Thymus (tissue), 11 donors: ENCODE measurements around the gene CENPT. TPM values are rescaled to one million over a fixed set of nuclear protein-coding genes. Genes with fewer than 3 reads are reported as not detected.

Experiments used
- DNase-seq, 9 donors: peaks; one replicate each; pipeline ENCODE4 v3.0.0-alpha.2; 2013; ENCODE audit warnings: low spot score in 9 of 9, low read depth in 6 of 9, missing footprints in 1 of 9
- H3K27ac ChIP-seq, 2 donors: one replicate each; pipeline ENCODE4 v1.5.1; 2013; ENCODE audit warnings: control low read depth in 1 of 2, low read depth in 1 of 2, low read length in 1 of 2, mild to moderate bottlenecking in 1 of 2, moderate library complexity in 1 of 2
- H3K27me3 ChIP-seq, 2 donors: one replicate each; pipeline ENCODE4 v1.5.1; 2013; ENCODE audit warnings: low read length in 1 of 2; ENCODE audit not compliant: control insufficient read depth in 2 of 2, insufficient read depth in 1 of 2
- H3K36me3 ChIP-seq, 2 donors: one replicate each; pipeline ENCODE4 v1.5.1; 2013; ENCODE audit warnings: low read length in 1 of 2, mild to moderate bottlenecking in 1 of 2, moderate library complexity in 1 of 2; ENCODE audit not compliant: control insufficient read depth in 2 of 2, insufficient read depth in 2 of 2
- H3K4me1 ChIP-seq, 2 donors: one replicate each; pipeline ENCODE4 v1.5.1; 2013; ENCODE audit warnings: low read length in 2 of 2; ENCODE audit not compliant: control insufficient read depth in 2 of 2, insufficient read depth in 2 of 2
- H3K4me3 ChIP-seq, 2 donors: one replicate each; pipeline ENCODE4 v1.5.1; 2013; ENCODE audit warnings: low read length in 2 of 2, control low read depth in 1 of 2, mild to moderate bottlenecking in 1 of 2
- H3K9me3 ChIP-seq, 2 donors: one replicate each; pipeline ENCODE4 v1.5.1; 2013; ENCODE audit warnings: low read length in 1 of 2, mild to moderate bottlenecking in 1 of 2; ENCODE audit not compliant: control insufficient read depth in 2 of 2, insufficient read depth in 1 of 2
- WGBS: extraction: QIAGEN DNeasy Blood & Tissue Kit; methylation state at CpG from one replicate; pipeline ENCODE4 v1.1.7; 2013; 5-methylcytosine and 5-hydroxymethylcytosine counted together
- polyA plus RNA-seq: library from polyadenylated mRNA; stranded (reverse); fragments of 200-250 nt; gene quantifications from one replicate; pipeline ENCODE4 v1.2.3, GENCODE V29; 2013
- total RNA-seq: library from RNA; stranded (reverse); fragments of 120-200 nt; gene quantifications from one replicate; pipeline ENCODE4 v1.2.4, GENCODE V29; 2013
- donor health status: healthy.

CENPT gene
- total and polyA plus RNA-seq, 2 donors, result 25.4 to 101 TPM

DNA sequence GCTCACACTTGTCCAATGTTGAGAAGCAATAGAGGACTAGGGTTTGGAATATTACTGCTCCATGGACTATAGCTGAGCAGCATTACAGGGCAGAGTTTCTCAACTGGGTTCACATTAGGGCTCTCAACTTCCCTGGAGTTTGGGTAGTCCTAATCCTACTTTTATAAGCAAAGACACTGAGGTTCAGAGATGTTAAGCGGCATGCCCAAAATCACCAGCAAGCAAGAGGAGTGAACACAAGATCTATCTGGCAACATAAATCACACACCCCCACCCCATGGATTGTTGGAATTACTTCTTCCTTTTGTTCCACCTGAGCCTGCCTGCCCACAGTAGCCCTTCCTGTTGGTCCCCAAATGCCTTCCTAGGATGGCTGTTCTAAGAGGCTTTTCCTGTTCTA, 35.6 kb downstream of the CENPT start:
- H3K4me3 ChIP-seq, result no peak overlapping the region
- no peak overlapping the region for H3K27ac ChIP-seq
- WGBS, result 100% methylated on average over 1 of the region's 1 CpG
- no peaks in the 10 kb centered on the region for H3K36me3 ChIP-seq
- DNase-seq, result no peak
- no peaks in the 10 kb centered on the region for H3K27me3 ChIP-seq
- peaks cover 6 to 13% of the 10 kb centered on the region in 2 donors for H3K4me1 ChIP-seq
- peaks cover 0 to 4% of the 10 kb centered on the region in 2 donors for H3K9me3 ChIP-seq

DNA sequence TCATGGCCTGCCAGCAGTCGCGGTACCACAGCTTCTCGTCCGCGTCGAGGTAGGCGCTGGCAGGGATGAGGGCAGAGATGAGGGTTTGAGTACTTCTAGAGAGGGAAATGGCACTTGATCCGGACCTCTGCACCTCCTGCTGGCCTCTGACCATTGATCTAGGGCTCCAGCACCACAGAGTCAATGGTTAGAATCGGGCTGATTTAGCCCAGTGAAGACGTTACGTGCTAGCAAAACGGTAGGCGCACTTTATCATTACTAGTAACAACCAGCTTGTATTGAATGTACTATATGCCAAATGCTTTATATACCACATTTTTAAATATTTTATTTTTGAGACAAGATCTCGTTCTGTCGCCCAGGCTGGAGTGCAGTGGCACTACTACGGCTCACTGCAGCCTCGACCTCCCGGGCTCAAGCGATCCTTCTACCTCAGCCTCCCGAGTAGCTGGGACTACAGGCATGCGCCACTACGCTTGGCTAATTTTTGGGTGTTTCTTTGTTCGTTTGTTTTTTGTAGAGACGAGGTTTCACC, 40.3 kb downstream of the CENPT start:
- H3K4me1 ChIP-seq, result peaks cover 17 to 27% of the 10 kb centered on the region in 2 donors
- H3K27me3 ChIP-seq, result no peaks in the 10 kb centered on the region
- 41% methylated on average over 24 of the region's 24 CpGs for WGBS
- H3K4me3 ChIP-seq, result peak overlapping the region; percentile 69 to 87
- H3K9me3 ChIP-seq, result no peaks in the 10 kb centered on the region
- DNase-seq, result peak in 1 of 9 donors; percentile 37
- H3K27ac ChIP-seq, result no peak overlapping the region
- peaks cover 4 to 18% of the 10 kb centered on the region in 2 donors for H3K36me3 ChIP-seq

DNA sequence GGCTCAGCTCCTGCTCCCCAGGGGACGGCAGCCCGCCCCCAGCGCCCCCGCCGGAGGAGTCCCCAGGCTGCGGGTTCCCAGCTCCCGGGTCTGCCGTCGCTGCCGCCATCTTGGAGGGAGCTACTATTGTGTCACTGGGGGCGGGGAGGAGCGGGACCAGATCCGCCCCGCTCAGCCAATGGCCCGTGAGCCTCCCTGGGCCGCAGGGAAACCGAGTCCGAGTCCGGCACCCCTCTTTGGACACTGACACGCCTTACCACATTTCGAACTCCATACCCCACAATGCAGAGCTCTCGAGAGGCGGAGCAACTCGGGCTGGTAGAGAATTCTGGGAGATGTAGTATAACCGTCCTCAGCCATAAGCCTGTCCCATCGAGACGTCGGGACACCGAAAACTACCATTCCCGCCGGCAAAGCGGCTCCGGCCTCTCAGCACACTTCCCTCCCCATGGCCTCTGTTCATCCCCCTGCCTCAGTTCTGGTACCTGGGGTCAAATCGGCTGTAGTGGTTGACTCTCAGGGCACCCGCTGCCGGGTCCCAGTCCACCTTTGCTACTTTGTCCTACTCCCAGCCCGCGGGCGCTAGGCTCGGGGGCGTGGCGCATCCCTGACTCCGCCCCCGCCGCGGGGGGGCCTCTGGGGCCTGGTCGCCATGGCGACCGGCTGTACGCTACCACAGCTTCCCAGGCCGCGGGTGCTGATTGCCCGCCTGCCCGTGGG, 40.9 kb downstream of the CENPT start, which contains the start of the genes RANBP10 and TSNAXIP1:
Gene RANBP10 (minus strand): TSS at position 133 of the 720 bp plus-strand sequence. CDS start 24 bp downstream, at position 109.
Gene TSNAXIP1 (plus strand): TSS at position 462 of the 720 bp plus-strand sequence. CDS start 261 bp downstream, outside the sequence.
- WGBS, result under 1% methylated on average over 54 of the region's 54 CpGs
- H3K4me1 ChIP-seq, result peaks cover 19 to 34% of the 10 kb centered on the region in 2 donors
- no peaks in the 10 kb centered on the region for H3K27me3 ChIP-seq

DNA sequence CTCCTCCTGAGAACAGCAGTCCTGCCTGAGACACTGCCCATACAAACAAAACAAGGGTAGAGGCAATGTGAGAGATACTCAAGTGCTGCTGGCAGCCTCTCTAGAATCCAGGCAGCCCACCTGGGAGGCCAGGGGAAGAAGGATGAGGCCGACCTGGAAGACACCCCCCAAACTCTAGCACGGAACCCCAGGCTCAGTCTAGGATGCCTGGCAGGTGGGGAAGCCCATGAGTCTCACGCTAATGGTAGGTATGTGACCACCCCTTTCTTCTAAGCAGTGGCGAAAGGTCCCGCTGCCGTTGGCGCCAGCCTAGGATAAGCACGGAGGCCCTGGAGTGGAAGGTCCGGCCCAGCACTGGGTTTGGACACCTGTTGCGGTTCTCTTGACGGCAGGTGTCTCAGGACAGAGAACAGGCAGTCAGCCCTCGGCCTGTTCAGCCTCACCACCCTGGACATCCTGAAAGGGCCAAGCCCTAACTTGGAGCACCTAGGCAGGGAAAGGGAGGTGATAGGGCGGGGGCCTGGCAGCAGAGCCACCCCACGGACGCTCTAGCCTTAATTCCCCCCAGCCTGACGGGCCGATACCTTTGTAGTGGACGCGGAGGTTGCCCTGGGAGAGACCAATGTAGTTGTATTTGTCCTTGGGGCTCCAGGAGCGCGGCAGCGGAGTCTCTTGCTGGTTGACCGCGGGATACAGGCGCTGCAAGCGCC, 41.6 kb downstream of the CENPT start:
- no peak for DNase-seq
- H3K36me3 ChIP-seq, result peaks cover 8 to 23% of the 10 kb centered on the region in 2 donors
- H3K27ac ChIP-seq, result peak overlapping the region; percentile 32 to 34
- no peaks in the 10 kb centered on the region for H3K27me3 ChIP-seq
- H3K4me3 ChIP-seq, result peak overlapping the region; percentile 69 to 87
- H3K4me1 ChIP-seq, result peaks cover 19 to 38% of the 10 kb centered on the region in 2 donors
- H3K9me3 ChIP-seq, result no peaks in the 10 kb centered on the region
- 1% methylated on average over 26 of the region's 26 CpGs for WGBS

More for the DNA sequence above, 40.9 kb downstream of the CENPT start, which contains the start of the genes RANBP10 and TSNAXIP1:
- DNase-seq, result peak; percentile 88 to 99 (median 98)
- Histone ChIP-seq H3K4me3 (peak within 1 kb of the TSS; percentile 69 to 87), H3K9me3 (no peaks in the 10 kb centered on the region), H3K27ac (peak within 1 kb of the TSS; percentile 67 to 68), H3K36me3 (peaks cover 4 to 20% of the 10 kb centered on the region in 2 donors)

DNA sequence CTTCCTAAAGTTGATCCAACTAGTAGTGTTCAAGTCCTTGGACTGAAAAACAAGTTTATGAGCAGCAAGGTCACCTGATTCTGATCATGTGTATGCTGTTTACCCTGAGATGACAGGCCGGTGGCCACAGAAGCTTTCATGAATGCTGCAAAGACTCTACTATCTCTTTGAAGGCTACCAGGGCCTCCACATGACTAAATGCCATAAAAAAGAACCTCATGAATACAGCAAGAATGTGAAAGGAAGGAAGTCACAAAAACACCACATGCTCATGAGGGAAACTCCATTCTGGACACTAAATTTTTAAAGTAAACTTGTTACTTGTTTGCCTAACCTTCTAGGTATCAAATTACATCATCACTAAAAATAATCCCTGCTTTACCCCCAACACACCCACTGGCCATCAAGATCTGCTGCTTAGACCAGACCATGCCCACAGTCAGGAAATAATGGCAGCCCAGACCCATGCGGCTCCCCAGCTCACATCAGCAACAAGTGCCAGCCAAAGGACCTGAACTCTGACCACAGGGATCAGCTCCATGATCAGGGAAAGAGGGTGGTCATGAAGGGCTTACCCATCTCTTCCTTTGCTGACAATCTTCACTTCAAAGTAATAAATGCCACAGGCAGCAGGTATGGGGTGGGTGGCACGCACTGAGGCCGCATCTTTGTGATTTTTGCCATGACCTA, 42.5 kb downstream of the CENPT start:
- H3K27me3 ChIP-seq, result no peaks in the 10 kb centered on the region
- H3K36me3 ChIP-seq, result peaks cover 8 to 32% of the 10 kb centered on the region in 2 donors
- H3K4me1 ChIP-seq, result peaks cover 19 to 46% of the 10 kb centered on the region in 2 donors
- no peaks in the 10 kb centered on the region for H3K9me3 ChIP-seq
- WGBS, result 97% methylated on average over 4 of the region's 4 CpGs
- peak overlapping the region in 1 of 2 donors; percentile 87 for H3K4me3 ChIP-seq
- no peak overlapping the region for H3K27ac ChIP-seq
- DNase-seq, result no peak

DNA sequence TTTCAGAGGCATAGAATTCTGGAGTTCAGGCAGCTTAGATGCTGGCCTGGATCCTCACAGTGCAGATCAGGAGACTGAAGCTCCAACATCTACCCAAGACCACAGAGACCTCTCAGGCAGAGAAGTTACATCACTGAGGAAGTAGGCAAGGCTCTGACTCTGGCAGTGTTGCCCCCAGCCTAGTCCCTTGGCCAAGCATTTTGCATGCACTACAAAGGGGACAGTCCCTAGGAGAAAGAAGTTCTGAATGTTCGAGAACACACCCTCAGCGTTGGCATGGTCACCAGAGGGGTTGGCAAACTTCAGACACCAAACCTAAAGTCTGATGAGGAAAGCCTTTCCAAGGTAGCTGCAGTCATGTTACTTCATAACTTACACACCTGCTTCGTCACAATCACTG, 43.6 kb downstream of the CENPT start:
- 97% methylated on average over 3 of the region's 3 CpGs for WGBS
- Histone ChIP-seq H3K27ac (no peak overlapping the region), H3K4me1 (peaks cover 19 to 46% of the 10 kb centered on the region in 2 donors)

DNA sequence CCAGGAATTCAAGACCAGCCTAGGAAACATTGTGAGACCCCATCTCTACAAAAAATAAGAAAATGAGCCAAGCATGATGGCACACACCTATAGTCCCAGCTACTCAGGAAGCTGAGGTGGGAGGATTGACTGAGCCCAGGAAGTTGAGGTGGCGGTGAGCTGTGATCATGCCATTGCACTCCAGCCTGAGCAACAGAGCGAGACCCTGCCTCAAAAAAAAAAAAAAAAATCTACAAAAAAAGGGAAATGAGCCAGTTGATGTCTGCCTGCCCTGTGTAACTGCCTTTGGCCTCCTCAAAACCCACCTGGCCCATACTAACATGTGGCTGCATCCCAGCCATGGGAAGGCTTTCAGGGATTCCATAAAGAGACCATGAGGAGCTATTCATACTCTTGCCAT, 45.6 kb downstream of the CENPT start:
- H3K36me3 ChIP-seq, result peaks cover 25 to 40% of the 10 kb centered on the region in 2 donors
- peak in 4 of 9 donors; percentile 22 to 64 (median 40) for DNase-seq
- H3K4me3 ChIP-seq, result no peak overlapping the region
- H3K27ac ChIP-seq, result peak overlapping the region in 1 of 2 donors; percentile 46
- H3K4me1 ChIP-seq, result peaks cover 13 to 40% of the 10 kb centered on the region in 2 donors
- 32% methylated on average over 2 of the region's 2 CpGs for WGBS
- no peaks in the 10 kb centered on the region for H3K9me3 ChIP-seq
- no peaks in the 10 kb centered on the region for H3K27me3 ChIP-seq

More for the DNA sequence above, 43.6 kb downstream of the CENPT start:
- no peaks in the 10 kb centered on the region for H3K27me3 ChIP-seq
- H3K9me3 ChIP-seq, result no peaks in the 10 kb centered on the region
- peaks cover 10 to 32% of the 10 kb centered on the region in 2 donors for H3K36me3 ChIP-seq
- no peak for DNase-seq
- H3K4me3 ChIP-seq, result no peak overlapping the region

DNA sequence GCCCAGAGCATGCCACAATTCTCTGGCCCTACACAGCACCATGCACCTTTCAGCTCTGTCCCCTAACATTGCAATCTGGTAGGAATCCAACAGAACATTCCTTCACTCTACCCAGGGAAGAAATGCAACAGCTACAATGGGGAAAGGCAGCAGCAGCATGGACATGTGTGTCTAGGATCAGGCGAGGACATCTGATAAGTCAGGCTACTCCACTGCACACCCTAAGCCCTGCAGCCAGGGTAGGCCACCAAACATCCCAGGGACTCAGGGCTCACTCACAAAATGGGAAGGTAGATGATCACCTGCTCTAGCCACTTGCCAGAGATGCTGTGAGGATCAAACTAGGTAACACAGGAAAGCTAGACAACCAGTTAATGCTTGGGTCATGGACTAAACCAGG, 46.3 kb downstream of the CENPT start:
- H3K4me1 ChIP-seq, result peaks cover 13 to 40% of the 10 kb centered on the region in 2 donors
- H3K27ac ChIP-seq, result peak overlapping the region in 1 of 2 donors; percentile 45
- DNase-seq, result no peak
- H3K4me3 ChIP-seq, result no peak overlapping the region
- no peaks in the 10 kb centered on the region for H3K9me3 ChIP-seq
- WGBS, result 98% methylated on average over 1 of the region's 1 CpG
- peaks cover 25 to 40% of the 10 kb centered on the region in 2 donors for H3K36me3 ChIP-seq
- H3K27me3 ChIP-seq, result no peaks in the 10 kb centered on the region
